HG03432 (cell line): ENCODE results near the gene HDAC5.
"Not testable (repeated sequence)": the region's sequence is repeated elsewhere in the genome, so short reads cannot be mapped to it uniquely, and the experiment has no call there.

ENCODE experiments used
- ATAC-seq: cut with Tn5 transposase; IDR thresholded peaks from one replicate; pipeline ENCODE4 v1.9.1; 2021; ENCODE audit warnings: mild to moderate bottlenecking, moderate library complexity; ENCODE audit not compliant: unreplicated experiment

The HDAC5 gene

DNA sequence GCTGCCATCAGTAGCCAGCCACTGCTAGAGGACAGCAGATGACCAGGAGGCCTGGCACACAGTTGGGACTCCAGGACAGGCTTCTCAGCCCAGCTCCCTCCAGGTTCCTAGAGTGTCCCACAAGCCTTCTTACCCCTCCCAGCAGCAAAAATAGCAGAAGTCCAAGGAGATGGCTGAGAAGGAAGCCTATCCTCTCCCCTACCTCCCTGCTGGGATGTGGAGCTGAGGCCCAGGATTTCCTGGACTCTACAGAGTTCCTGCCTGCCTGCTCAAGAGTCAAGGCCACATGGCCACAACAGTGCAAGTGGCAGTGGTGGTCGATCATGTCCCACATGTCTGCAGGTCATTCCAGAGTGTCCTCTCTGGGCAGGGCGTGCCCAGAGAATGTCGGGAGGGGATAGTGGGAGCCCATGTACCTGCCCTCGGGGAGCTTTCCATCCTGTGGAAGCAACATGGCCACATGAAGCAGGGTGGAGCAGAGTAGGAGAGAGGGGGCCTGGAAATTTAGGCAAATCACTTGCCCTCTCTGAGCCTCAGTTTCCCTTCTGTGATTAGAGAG is 10.6 kb upstream of the HDAC5 start:
- no peak for ATAC-seq

DNA sequence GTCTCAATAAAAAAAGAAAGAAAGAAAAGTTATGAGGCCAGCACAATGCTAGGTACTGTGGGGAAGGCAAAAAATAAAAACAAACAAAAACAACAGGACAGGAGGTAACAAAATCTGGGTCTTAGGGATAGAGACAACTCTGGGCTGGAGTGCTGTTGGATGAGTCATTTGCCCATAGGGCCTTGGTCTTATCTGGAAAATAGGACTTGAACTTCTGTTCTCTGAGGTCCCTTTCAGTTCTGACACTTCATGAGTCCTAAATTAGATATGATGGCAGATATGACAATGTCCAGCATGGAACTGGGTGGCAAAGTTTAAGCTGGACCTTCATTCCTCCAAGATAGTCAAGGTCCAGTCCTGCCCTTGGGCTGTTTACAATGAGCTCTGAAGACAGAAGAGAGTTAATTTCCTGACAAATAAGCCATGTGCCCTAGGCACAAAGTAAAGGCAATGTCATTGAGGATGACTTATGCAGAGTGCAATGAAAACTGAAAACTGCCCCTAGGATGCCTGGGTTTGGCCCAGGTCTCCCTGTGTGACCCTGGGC is 8.9 kb upstream of the HDAC5 start:
- no peak for ATAC-seq

GRCh38 chr17:44131372-44131771 is 7.9 kb upstream of the HDAC5 start:
- not testable (repeated sequence) for ATAC-seq

DNA sequence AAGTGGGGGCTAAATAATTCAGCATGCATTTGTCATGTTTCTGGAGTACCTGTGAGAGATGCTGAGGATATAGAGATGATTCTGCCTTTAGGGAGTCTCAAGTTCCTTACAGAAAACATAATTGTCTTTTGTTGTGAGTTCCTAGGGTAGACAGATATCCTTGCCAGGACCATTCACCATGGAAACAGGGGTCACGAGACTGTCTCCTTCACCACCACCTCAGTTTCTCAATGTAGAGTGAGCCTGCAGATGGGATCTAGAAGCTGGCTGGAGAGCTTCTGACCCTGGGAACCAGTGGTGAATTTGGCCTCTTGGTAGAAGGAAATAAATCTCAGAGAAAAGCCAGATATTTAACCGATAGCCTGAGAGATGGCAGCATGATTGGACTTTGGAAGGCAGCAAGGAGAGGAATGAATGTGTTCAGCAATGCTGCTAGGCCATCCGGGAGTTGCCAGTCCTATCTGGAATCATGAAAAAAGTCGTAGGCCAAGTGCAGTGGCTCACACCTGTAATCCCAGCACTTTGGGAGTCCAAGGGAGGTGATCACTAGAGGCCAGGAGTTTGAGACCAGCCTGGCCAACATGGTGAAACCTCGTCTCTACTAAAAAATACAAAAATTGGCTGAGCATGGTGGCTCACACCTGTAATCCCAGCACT is 7.4 kb upstream of the HDAC5 start:
- ATAC-seq, result no peak

- ATAC-seq, result no peak
Observed at GRCh38 chr17:44128383-44128782, 4.9 kb upstream of the HDAC5 start.

DNA sequence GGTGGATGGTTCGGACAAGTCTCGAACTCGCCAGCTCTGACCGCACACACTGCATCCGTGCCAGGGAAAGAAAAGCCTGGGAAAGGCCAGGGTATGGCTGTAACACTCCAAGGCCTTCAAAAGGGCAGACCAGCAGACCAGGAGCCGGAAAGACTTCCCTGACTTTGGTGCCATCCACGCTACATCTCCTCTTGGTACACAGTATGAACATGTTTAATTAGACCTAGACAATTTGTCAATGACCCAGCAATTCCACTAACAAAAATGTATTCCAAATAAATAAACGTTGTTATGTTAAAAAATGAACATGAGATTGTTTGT is 637 bp upstream of the HDAC5 start:
- ATAC-seq, result no peak

DNA sequence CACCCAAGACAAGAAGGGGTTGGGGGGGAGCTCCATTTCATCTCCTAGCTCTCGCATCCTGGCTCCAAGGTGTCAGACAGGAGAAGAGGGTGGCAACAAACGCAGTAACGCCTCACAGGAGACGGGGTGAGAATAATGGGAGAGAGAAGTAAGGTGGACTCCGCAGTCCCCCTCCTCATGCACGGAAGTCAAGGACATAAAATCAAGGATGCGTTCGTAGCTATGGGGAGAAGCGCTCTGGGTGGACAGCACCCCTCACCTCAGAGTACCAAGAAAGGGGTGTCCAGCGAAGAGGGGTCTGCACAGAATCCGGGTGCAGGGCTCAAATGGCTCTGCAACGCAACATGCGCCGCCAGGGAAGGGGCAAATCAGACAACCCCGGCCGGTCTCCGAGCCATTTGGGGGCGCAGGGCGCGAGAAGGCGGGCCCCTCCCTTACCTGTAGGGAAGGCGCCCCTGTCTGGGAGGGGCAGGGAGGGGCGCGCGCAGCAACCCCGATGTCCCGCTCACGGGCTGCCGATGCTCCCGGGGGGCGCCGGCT is 555 bp downstream of the HDAC5 start:
- peak; percentile 18 for ATAC-seq

DNA sequence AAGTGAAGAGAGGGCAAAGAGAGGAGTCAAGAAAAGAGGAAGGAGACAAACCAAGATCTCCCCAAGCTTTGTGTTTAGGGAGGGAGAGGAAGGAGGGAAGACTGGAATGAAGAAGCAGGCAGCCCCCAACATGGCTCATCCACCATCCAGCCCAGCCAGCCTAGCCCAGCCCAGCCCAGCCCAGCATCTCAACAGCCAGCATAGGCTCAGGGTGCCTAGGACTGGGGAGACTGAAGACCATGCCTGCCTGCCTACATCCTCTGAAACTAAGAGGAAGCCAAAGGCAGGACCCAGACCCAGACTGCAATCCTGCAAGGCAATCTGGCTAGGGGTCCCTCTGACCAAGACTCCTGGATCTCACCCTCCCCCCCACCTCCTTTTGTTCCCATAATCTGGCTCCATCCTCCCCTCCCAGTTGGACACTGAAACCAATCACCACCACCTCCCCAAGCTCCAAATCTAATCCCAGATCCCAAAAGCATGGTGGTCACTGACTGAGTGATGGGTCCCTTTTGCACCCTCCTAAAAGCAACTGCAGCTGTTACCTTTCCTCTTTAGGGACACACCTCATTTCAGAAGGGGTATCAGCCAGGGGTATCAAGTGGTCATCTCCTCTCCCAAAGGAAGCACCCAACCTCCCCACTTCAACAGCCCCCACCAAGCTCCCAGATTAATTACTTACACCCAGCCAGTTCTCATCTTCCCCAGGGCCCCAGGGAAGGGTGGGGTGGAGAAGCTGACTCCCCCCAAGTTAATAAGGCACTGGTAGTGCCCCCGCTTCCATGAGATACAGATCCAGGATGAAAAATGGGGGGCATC is 1.2 kb downstream of the HDAC5 start:
- no peak for ATAC-seq

DNA sequence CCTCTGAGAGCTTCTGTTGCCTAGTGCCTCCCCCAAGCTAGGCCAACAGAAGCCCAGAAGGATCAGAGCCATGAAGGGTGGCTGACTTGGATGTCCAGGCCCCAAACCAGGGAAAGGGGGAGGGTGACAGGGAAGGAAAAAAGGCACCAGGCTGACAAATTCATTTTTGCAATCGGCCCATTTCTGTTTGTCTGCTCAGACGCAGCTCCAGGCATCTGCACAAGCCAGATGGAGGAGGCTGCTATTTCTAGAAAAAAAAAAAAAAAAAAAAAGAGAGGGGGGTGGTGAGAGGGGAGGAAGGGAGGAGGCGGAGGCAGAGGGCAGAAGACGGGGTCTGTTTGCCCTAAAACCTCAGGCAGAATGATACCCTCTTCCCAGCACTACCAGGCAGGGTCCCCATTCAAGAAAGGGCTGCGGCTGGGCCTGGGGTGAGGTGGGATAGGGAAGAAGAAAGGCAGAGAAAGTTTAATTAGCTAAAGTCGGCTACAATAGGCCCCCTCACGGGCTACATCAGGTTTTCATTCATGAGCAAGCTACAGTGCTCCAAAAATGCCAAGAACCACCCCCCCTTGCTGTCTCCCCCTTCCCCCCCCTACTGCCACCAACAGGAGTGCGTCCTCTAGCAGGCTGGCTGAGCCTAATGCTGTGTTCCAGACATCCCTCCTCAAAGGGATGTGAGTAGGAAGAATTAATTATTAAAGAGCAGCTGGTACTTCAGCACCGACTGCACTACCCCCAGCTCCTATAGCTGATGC is 2.4 kb downstream of the HDAC5 start:
- no peak for ATAC-seq

DNA sequence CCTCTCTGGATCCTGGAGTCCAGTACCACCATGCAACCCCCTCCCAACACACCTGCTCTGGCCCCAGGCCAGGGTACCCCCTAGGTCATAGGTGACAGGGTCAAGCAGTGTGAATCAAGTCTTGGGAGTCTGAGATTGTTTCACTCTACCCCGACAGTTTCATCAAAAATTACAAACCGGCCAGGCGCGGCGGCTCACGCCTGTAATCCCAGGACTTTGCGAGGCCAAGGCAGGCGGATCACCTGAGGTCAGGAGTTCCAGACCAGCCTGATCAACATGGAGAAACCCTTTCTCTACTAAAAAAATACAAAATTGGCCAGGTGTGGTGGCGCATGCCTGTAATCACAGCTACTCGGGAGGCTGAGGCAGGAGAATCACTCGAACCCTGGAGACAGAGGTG is 3.2 kb downstream of the HDAC5 start:
- not testable (repeated sequence) for ATAC-seq

- ATAC-seq, result no peak
Observed at GRCh38 chr17:44119798-44120197, 3.6 kb downstream of the HDAC5 start.

DNA sequence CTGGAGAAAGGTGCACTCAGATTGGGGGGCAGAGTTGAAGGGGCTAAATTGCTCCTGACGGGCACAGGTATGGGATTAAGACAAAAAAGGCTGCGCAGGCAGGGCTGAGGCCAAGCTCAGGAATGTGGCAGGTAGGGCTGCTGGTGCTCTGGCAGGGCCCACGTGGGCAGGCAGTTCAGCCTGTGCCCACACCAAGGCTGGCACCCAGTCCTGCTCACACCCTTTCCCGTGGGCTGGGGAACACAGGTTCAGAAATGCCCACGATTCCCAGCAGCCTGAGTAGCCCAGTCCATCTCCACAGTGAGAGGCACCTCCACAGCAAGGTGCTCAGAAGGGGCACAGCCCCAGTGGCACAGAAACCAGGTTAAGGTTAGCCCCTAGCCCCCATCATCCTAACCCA is 4.4 kb downstream of the HDAC5 start:
- no peak for ATAC-seq

DNA sequence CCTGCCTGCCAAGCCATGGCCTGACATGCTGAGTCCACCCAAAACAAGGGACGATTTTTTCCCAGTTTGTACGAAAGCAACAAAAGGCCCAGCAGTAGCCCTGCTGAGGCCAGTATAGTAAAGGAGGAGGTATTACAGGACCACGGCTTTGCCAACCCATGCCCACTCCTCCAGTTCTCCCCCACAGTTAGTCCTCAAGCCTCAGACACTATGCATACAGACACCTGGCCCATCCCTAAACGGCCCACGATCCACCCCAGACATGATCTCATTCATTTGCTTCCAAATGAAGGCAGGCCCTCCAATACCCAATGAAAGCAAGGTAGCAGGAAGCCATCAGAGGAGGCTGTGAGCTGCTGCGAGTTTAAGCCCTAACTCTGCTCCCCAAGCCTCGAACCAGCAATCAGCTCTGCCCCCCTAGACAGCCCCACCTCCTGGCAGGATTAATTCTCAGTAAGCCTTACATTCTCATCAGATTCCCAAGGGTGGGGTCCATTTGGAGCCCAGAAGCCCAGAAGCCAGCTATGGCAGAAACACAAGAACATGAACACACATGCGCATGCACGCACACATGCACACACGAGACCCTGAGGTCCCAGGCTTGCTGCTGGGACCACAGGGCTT is 4.9 kb downstream of the HDAC5 start:
- ATAC-seq, result no peak

DNA sequence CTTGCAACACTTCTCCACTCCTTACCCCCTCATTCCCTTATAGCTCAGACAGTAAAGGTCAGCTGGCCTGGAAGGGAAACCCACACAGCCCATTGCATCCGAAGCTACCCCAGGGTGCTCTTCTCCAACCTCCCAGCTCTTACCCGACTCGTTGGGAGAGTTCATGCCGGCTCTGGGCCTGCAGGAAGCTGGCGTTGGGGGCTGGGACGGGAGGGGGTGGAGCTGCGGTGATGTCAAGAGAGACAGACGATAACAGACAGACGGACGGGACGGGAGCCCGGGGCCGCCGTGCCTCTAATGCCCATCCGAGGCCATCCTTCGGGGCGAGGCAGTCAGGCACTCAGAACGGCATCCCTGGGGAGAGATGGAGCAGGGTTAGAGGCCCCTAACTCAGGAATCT is 6.1 kb downstream of the HDAC5 start:
- ATAC-seq, result no peak

GRCh38 chr17:44115585-44116415 is 7.6 kb downstream of the HDAC5 start:
- ATAC-seq, result no peak

GRCh38 chr17:44113868-44114840 is 9.3 kb downstream of the HDAC5 start:
- no peak for ATAC-seq

GRCh38 chr17:44113382-44113781 is 10.1 kb downstream of the HDAC5 start:
- ATAC-seq, result no peak
